Measurements from ENCODE around the gene RAD50. TPM values are rescaled to one million over a fixed set of nuclear protein-coding genes. Genes with fewer than 3 reads are reported as not detected.

Gene RAD50
- total and polyA plus RNA-seq, 2 of the 4 experiments (the other 2 are of a cell fraction), result 5.2 to 6.2 TPM

- no peak overlapping the region for H4K8ac ChIP-seq (ENCODE audit: low read depth in 2 of 2, low read length in 2 of 2)
- H3K27me3 ChIP-seq (ENCODE audit: control insufficient read depth, insufficient read depth, low read length), result peaks cover 30% of the 10 kb centered on the region
- H3K4me3 ChIP-seq (ENCODE audit: insufficient read depth, low read depth, low read length), result no peak overlapping the region
- H2AK9ac ChIP-seq (replicated peaks; ENCODE audit: low read depth, low read length, poor library complexity), result no peak overlapping the region
- H3K9ac ChIP-seq (ENCODE audit: low read depth, low read length), result no peak overlapping the region
- H3K27ac ChIP-seq (ENCODE audit: insufficient read depth, low read length), result no peak overlapping the region
- no peak overlapping the region for H2BK120ac ChIP-seq (ENCODE audit: low read depth, low read length)
- TF ChIP-seq BHLHE40 (IDR thresholded peaks at IDR 0.05; ENCODE audit: low read depth, low read length), result no peak
- no peak for TF ChIP-seq SMC3 (IDR thresholded peaks at IDR 0.05; ENCODE audit: low read depth, low read length)
- no peak for TF ChIP-seq RFX5 (IDR thresholded peaks at IDR 0.05; ENCODE audit: low read depth, low read length)
- no peak for TF ChIP-seq USF2 (IDR thresholded peaks at IDR 0.05; ENCODE audit: low read depth, low read length)
- no peak for TF ChIP-seq RCOR1 (IDR thresholded peaks at IDR 0.05; ENCODE audit: insufficient replicate concordance, low read length)
- no peak for TF ChIP-seq MAFK (IDR thresholded peaks at IDR 0.05; ENCODE audit: low read depth, low read length)
- TF ChIP-seq MAZ (IDR thresholded peaks at IDR 0.05; ENCODE audit: borderline replicate concordance, low read depth, low read length), result no peak
- TF ChIP-seq MXI1 (IDR thresholded peaks at IDR 0.05; ENCODE audit: borderline replicate concordance, low read depth, low read length), result no peak
- TF ChIP-seq FOS (IDR thresholded peaks at IDR 0.05; ENCODE audit: low read depth, low read length), result no peak
- no peak for TF ChIP-seq CTCF (conservative IDR thresholded peaks at IDR 0.05; ENCODE audit: low read depth, low read length)
- TF ChIP-seq, protein P1, sequence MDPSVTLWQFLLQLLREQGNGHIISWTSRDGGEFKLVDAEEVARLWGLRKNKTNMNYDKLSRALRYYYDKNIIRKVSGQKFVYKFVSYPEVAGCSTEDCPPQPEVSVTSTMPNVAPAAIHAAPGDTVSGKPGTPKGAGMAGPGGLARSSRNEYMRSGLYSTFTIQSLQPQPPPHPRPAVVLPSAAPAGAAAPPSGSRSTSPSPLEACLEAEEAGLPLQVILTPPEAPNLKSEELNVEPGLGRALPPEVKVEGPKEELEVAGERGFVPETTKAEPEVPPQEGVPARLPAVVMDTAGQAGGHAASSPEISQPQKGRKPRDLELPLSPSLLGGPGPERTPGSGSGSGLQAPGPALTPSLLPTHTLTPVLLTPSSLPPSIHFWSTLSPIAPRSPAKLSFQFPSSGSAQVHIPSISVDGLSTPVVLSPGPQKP (IDR thresholded peaks at IDR 0.05; ENCODE audit: borderline replicate concordance, low read depth, low read length), result no peak
- no peak for TF ChIP-seq RAD21 (IDR thresholded peaks at IDR 0.05; ENCODE audit: low read length)
- TF ChIP-seq CHD1 (IDR thresholded peaks at IDR 0.05; ENCODE audit: low read depth, low read length), result no peak
- no peak for TF ChIP-seq POLR2A (IDR thresholded peaks at IDR 0.05; ENCODE audit: low read depth, low read length)
- TF ChIP-seq NFE2L2 (IDR thresholded peaks at IDR 0.05; ENCODE audit: low read depth, low read length), result no peak
- no peak for TF ChIP-seq CEBPB (IDR thresholded peaks at IDR 0.05; ENCODE audit: low read depth, low read length)
- no peak for ATAC-seq (ENCODE audit: low read depth)
- dilution Hi-C loops (cut with HindIII; ENCODE audit: low sequenced_read_pairs, unreplicated experiment) (no loop called here), in situ Hi-C loops (cut with MboI; ENCODE audit: low sequenced_read_pairs) (no loop called here), intact Hi-C loops (cut with micrococcal nuclease) (no loop called here)
- no peak overlapping the region for H4K91ac ChIP-seq (ENCODE audit: insufficient read depth, low read depth, low read length)
- H3K9me3 ChIP-seq (ENCODE audit: control insufficient read depth, insufficient read depth, low read length), result no peaks in the 10 kb centered on the region
- H4K5ac ChIP-seq (ENCODE audit: low read depth, low read length), result no peak overlapping the region
- H3K4me1 ChIP-seq (ENCODE audit: control insufficient read depth, insufficient read depth, low read length), result no peaks in the 10 kb centered on the region
- H2AK5ac ChIP-seq (ENCODE audit: low read depth, low read length), result no peak overlapping the region
- no peak overlapping the region for H3K18ac ChIP-seq (ENCODE audit: low read depth, low read length)
- WGBS, 2 experiments (ENCODE audit: extremely low coverage in 2 of 2, insufficient read length in 1 of 2), result no CpG with 5 or more reads among the region's 4 CpGs
- H2BK15ac ChIP-seq (ENCODE audit: low read depth, low read length), result no peak overlapping the region
- H2AFZ ChIP-seq (replicated peaks; ENCODE audit: low read length, poor library complexity), result no peak overlapping the region
- H3K23ac ChIP-seq (ENCODE audit: low read depth, low read length), result no peak overlapping the region
- H2BK20ac ChIP-seq (ENCODE audit: low read depth, low read length), result no peak overlapping the region
- H2BK5ac ChIP-seq (ENCODE audit: low read depth, low read length, poor library complexity, severe bottlenecking), result no peak overlapping the region
- no peak overlapping the region for H3K56ac ChIP-seq (ENCODE audit: extremely low read depth, insufficient read depth, low read length)
- no peaks in the 10 kb centered on the region for H4K20me1 ChIP-seq (ENCODE audit: insufficient read depth, low read length)
- no peak overlapping the region for H3K4me2 ChIP-seq (ENCODE audit: low read depth, low read length)
- no TSS peak for BruUV-seq (replicated peaks)
- H3K79me1 ChIP-seq (ENCODE audit: low read depth in 1 of 2, low read length in 2 of 2), result no peaks in the 10 kb centered on the region
- no peaks in the 10 kb centered on the region; the same call in 1 of the 2 replicates for H3K9me1 ChIP-seq (ENCODE audit: insufficient read depth, low read length)
- POLR2A ChIA-PET (ENCODE audit: unreplicated experiment), result no interaction called here
- no peak overlapping the region for H3K14ac ChIP-seq (replicated peaks; ENCODE audit: low read depth, low read length)
- H3K36me3 ChIP-seq (ENCODE audit: control insufficient read depth, insufficient read depth, low read length), result no peaks in the 10 kb centered on the region
- H3K4ac ChIP-seq (ENCODE audit: low read depth, low read length), result no peak overlapping the region
- CTCF ChIA-PET, result no interaction called here
- DNase-seq, result no peak
Observed at GRCh38 chr5:132540764-132541163, 16.0 kb upstream of the RAD50 start.

All from IMR-90 (cell line).